Esophagus (tissue), 2 donors: ENCODE results near the gene SAE1. TPM values are rescaled to one million over a fixed set of nuclear protein-coding genes. Genes with fewer than 3 reads are reported as not detected.
A peak's percentile ranks its signal among the peaks of the same experiment; 100 is the strongest.
"Not testable (repeated sequence)": the region's sequence is repeated elsewhere in the genome, so short reads cannot be mapped to it uniquely, and the experiment has no call there.

Experiments
- H3K27ac ChIP-seq, 2 donors: one replicate each; pipeline ENCODE4 v1.5.1; 2013; ENCODE audit warnings: low read depth in 2 of 2, mild to moderate bottlenecking in 2 of 2, inconsistent platforms in 1 of 2, low read length in 1 of 2, moderate library complexity in 1 of 2
- H3K27me3 ChIP-seq, 2 donors: one replicate each; pipeline ENCODE4 v1.6.1; 2013; ENCODE audit warnings: low read length in 2 of 2, control low read depth in 1 of 2, mild to moderate bottlenecking in 1 of 2; ENCODE audit not compliant: insufficient read depth in 2 of 2, control insufficient read depth in 1 of 2
- H3K36me3 ChIP-seq, 2 donors: one replicate each; pipeline ENCODE4 v1.6.1; 2013; ENCODE audit warnings: low read length in 1 of 2; ENCODE audit not compliant: control insufficient read depth in 2 of 2, insufficient read depth in 2 of 2
- H3K4me1 ChIP-seq, 2 donors: one replicate each; pipeline ENCODE4 v1.6.1; 2013; ENCODE audit warnings: low read length in 1 of 2; ENCODE audit not compliant: control insufficient read depth in 2 of 2, insufficient read depth in 2 of 2
- H3K4me3 ChIP-seq, 2 donors: one replicate each; pipeline ENCODE4 v1.5.1; 2013; ENCODE audit warnings: low read length in 2 of 2, mild to moderate bottlenecking in 2 of 2, low read depth in 1 of 2, moderate library complexity in 1 of 2
- H3K9me3 ChIP-seq, 2 donors: one replicate each; pipeline ENCODE4 v1.6.1; 2013; ENCODE audit warnings: mild to moderate bottlenecking in 2 of 2, low read depth in 1 of 2, low read length in 1 of 2, moderate library complexity in 1 of 2; ENCODE audit not compliant: control insufficient read depth in 2 of 2, insufficient read depth in 1 of 2
- WGBS, 2 donors: extraction: QIAGEN DNeasy Blood & Tissue Kit; methylation state at CpG; one replicate each; pipeline ENCODE4 v1.1.7; 2013; 5-methylcytosine and 5-hydroxymethylcytosine counted together
- polyA plus RNA-seq, 2 donors: library from polyadenylated mRNA; stranded (reverse); fragments of 200-250 nt; gene quantifications; one replicate each; pipeline ENCODE4 v1.2.3, GENCODE V29; 2013
- donor health status: healthy with polysubstance abuse.
- donor health status: Bipolar disorder and iron deficiency.

Gene SAE1
- polyA plus RNA-seq, 2 donors: 17.1 to 53.4 TPM

DNA sequence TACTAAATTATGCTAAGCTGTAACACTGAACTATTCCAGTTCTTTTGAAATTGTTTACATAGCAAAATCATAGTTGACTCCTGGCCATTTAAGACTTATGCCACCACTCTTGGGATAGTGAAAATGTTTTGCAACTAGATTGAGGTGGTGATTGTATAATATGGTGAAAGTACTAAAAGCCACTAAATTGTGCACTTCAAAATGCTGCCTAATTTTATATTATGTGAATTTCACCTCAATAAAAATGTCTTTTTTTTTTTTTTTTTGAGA is 5.0 kb upstream of the SAE1 start:
- H3K9me3 ChIP-seq: no peaks in the 10 kb centered on the region
- H3K4me3 ChIP-seq: no peak overlapping the region
- no peaks in the 10 kb centered on the region for H3K36me3 ChIP-seq
- no peaks in the 10 kb centered on the region for H3K27me3 ChIP-seq
- H3K4me1 ChIP-seq: no peaks in the 10 kb centered on the region
- no peak overlapping the region for H3K27ac ChIP-seq

DNA sequence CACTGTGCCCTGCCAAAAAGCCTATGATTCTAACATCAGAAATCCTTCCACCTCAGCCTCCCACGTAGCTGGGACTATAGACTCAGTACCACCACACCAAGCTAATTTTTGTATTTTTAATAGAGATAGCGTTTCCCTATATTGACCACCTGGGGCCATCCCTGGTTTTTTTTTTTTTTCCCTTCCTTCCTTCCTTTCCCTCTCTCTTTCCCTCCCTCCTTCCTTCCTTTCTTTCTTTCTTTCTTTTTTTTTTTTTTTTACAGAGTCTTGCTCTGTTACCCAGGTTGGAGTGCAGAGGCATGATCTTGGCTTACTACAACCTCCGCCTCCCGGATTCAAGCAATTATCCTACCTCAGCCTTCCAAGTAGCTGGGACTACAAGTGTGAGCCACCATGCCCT is 1.1 kb upstream of the SAE1 start:
- WGBS, 2 donors: 93 to 95% methylated on average over 4 of the region's 4 CpGs
- no peaks in the 10 kb centered on the region for H3K27me3 ChIP-seq
- H3K27ac ChIP-seq: no peak overlapping the region
- H3K36me3 ChIP-seq: no peaks in the 10 kb centered on the region
- peaks cover 2 to 3% of the 10 kb centered on the region in 2 donors for H3K4me1 ChIP-seq
- no peaks in the 10 kb centered on the region for H3K9me3 ChIP-seq
- no peak overlapping the region for H3K4me3 ChIP-seq

DNA sequence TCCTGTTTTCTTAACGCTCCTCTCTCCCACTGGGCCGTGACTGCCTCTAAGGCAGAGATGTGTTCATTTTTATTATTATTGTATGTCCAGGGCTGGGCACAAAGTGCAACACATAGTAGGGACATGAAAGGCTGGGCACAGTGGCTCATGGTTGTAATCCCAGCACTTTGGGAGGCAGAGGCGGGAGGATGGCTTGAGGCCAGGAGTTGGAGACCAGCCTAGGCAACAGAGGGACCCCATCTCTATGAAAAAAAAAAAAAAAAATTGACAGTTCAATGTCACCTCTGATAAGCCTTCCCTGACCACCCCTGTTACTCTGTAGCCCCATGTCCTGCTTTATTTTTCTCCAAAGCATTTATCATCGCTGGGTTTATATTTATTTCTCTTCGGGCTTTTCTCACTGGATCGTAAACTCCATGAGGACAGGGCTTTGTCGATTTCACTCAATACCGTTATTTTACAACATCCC is 481 bp upstream of the SAE1 start:
- Histone ChIP-seq H3K27ac (peak overlapping the region in 1 of 2 donors; percentile 15), H3K27me3 (no peaks in the 10 kb centered on the region), H3K4me3 (peak overlapping the region in 1 of 2 donors; percentile 68), H3K4me1 (peaks cover 2 to 3% of the 10 kb centered on the region in 2 donors), H3K9me3 (no peaks in the 10 kb centered on the region), H3K36me3 (no peaks in the 10 kb centered on the region)
- 57 to 63% methylated on average over 8 of the region's 8 CpGs for WGBS, 2 donors

DNA sequence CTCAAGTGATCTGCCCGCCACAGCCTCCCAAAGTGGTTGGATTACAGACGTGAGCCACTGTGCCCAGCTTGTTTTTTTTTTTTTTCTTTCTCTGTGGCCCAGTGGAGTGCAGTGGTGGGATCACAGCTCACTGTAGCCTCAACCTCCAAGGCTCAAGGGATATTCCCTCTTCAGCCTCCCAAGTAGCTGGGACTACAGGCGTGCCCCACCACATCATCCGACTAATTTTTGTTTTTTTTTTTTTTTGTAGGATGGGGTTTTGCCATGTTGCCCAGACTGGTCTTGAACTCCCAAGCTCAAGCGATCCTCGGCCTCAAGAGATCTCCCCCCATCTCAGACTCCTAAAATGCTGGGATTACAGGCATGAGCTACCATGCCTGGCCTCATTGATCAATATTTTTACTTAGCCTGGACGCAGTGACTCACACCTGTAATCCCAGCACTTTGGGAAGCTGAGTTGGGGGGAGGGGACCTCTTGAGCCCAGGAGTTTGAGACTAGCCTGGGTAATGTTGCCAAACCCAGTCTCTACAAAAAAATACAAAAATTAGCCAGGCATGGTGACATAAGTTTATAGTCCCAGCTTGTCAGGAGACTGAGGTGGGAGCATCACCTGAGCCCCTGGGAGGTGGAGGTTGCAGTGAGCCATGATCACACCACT is 1.7 kb downstream of the SAE1 start:
- 84 to 90% methylated on average over 7 of the region's 7 CpGs for WGBS, 2 donors
- H3K4me1 ChIP-seq: peaks cover 2 to 3% of the 10 kb centered on the region in 2 donors
- H3K4me3 ChIP-seq: no peak overlapping the region
- H3K9me3 ChIP-seq: no peaks in the 10 kb centered on the region
- H3K27ac ChIP-seq: no peak overlapping the region
- peaks cover 0 to 3% of the 10 kb centered on the region in 2 donors for H3K36me3 ChIP-seq
- H3K27me3 ChIP-seq: no peaks in the 10 kb centered on the region

DNA sequence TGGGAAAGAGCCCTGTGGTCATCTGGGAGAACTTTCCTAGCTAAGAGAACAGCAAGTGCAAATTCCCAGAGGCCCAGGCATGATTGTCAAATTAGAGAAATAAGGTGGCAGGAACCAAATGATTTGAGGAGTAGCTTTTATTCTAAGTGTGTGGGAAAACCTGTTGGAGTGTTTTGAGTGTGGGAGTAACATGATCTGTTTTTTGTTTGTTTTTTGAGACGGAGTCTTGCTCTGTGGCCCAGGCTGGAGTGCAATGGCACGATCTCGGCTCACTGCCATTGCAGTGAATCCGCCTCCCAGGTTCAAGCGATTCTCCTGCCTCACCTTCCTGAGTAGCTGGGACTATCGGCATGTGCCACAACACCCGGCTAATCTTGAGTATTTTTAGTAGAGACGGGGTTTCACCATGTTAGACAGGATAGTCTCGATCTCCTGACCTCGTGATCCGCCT is 2.4 kb downstream of the SAE1 start:
- no peaks in the 10 kb centered on the region for H3K9me3 ChIP-seq
- 79 to 82% methylated on average over 11 of the region's 11 CpGs for WGBS, 2 donors
- H3K27ac ChIP-seq: no peak overlapping the region
- peaks cover 2 to 3% of the 10 kb centered on the region in 2 donors for H3K4me1 ChIP-seq
- no peaks in the 10 kb centered on the region for H3K27me3 ChIP-seq
- no peak overlapping the region for H3K4me3 ChIP-seq
- H3K36me3 ChIP-seq: peaks cover 0 to 3% of the 10 kb centered on the region in 2 donors

DNA sequence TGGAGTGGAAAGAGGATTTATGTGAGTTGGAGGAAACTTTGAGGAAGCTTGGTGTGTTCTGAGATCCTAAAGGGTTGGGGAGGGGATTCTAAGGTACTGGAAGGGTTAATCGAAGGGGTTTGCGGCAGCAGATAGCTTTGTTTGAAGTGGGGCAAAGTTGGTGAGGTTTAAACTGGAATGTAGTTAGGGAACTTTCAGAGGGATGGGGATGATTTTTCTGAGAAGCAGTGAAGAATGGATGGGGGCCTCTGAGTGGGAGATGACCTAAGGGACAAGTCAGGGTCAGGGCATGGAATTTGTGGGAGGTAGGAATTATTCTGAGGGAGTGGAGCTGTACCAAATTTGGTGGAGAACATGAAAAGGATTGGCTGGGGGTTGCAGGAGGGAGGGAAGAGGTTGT is 3.9 kb downstream of the SAE1 start:
- Histone ChIP-seq H3K9me3 (no peaks in the 10 kb centered on the region), H3K4me1 (peaks cover 2 to 3% of the 10 kb centered on the region in 2 donors), H3K27ac (no peak overlapping the region), H3K27me3 (no peaks in the 10 kb centered on the region), H3K36me3 (peaks cover 0 to 3% of the 10 kb centered on the region in 2 donors), H3K4me3 (no peak overlapping the region)
- 63 to 67% methylated on average over 2 of the region's 2 CpGs for WGBS, 2 donors

DNA sequence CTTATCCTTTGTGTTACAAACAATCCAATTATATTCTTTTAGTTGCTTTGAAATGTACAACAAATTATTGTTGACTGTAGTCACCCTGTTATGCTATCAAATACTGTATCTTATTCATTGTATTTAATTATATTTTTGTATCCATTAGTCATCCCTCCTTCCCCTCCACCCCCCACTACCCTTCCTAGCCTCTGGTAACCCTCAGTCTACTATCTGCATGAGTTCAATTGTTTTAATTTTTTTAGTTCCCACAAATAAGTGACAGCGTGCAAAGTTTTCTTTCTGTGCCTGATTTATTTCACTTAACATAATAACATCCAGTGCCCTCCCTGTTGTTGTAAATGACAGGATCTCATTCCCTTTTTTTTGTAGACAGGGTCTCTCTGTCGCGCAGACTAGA is 4.5 kb downstream of the SAE1 start:
- no peak overlapping the region for H3K4me3 ChIP-seq
- H3K27me3 ChIP-seq: no peaks in the 10 kb centered on the region
- peaks cover 2 to 3% of the 10 kb centered on the region in 2 donors for H3K4me1 ChIP-seq
- peaks cover 0 to 3% of the 10 kb centered on the region in 2 donors for H3K36me3 ChIP-seq
- 84 to 85% methylated on average over 3 of the region's 3 CpGs for WGBS, 2 donors
- no peak overlapping the region for H3K27ac ChIP-seq
- H3K9me3 ChIP-seq: no peaks in the 10 kb centered on the region

DNA sequence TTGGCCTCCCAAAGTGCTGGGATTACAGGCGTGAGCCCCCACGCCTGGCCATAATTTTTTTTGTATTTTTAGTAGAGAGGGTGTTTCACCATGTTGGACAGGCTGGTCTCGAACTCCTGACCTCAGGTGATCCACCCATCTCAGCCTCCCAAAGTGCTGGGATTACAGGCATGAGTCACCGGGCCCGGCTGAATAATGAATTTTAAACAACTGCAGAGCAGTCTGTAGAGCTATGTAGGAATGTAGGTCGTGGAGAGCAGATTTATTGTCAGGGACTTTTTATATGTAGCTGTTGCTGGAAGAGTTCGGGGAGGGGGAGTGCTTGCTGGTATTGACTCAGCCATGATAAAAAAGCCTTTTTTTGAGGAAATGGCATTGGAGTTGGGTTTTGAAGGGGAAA is 10.6 kb downstream of the SAE1 start:
- not testable (repeated sequence) for H3K36me3 ChIP-seq, H3K9me3 ChIP-seq, H3K4me1 ChIP-seq, H3K27me3 ChIP-seq, H3K27ac ChIP-seq, H3K4me3 ChIP-seq
- WGBS, 2 donors: 44 to 64% methylated on average over 7 of the region's 7 CpGs

DNA sequence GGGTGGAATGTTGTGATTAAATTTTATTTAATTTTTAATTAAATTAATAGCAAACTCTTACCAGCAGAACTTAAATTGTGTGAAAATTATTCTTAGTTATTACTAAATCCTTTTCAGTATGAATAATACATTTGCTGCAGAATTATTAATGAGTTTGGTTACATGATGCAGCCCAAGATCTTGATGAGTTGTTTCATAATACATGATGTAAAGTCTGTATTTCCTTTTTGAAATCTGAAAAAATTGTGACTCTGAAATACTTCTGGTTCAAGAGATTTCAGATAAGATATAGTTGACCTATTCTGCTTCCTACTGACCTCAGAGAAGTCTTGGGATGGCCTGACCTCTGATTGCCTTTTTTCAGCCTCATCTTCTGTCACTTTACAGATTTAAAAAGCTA is 11.1 kb downstream of the SAE1 start:
- Histone ChIP-seq H3K27ac (no peak overlapping the region), H3K4me3 (no peak overlapping the region), H3K27me3 (no peaks in the 10 kb centered on the region), H3K9me3 (no peaks in the 10 kb centered on the region), H3K4me1 (no peaks in the 10 kb centered on the region), H3K36me3 (peaks cover 0 to 10% of the 10 kb centered on the region in 2 donors)

DNA sequence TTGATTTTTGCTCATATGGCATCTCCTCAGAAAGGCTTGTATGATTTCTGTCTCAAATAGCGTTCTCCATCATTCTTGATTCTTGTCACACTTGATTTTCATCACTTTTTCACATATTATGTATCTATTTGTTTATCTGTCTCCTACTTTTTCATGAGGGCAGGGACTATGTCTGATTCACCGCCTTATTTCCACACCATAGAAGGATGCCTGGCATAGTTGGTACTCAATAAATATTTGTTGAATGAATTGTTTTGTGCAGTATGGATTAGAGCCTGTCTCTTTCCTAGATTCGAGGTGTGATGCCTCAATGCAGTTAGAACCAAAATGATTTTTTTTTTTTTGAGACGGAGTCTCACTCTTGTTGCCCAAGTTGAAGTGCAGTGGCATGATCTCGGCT is 12.1 kb downstream of the SAE1 start:
- H3K27ac ChIP-seq: no peak overlapping the region
- H3K4me1 ChIP-seq: no peaks in the 10 kb centered on the region
- H3K9me3 ChIP-seq: no peaks in the 10 kb centered on the region
- H3K4me3 ChIP-seq: no peak overlapping the region
- H3K27me3 ChIP-seq: no peaks in the 10 kb centered on the region
- 79 to 83% methylated on average over 5 of the region's 5 CpGs for WGBS, 2 donors
- H3K36me3 ChIP-seq: peaks cover 0 to 10% of the 10 kb centered on the region in 2 donors
